ENCODE measurements around the gene ABCC8.

DNA sequence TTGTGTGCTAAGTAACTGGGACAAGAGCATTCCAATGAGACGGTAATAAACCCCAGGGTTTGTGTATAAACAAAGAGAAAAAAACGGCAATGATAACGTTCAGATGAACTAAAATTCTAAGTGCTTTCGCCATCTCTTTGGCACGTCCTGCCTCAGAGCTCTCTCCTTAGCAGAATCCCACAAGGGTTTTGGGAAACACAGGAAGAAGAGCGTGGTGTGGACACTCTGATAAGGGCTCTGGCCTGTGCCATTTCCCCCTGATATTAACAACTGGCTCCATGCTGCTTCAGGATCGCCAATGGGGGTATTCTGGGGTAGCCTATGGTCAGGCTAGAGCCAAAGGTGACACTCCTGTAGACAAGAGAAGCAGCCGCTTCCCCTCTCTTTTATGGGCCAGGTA, 18.4 kb downstream of the ABCC8 start:
- TF ChIP-seq OSR1 (CRISPR knock-in tag; IDR thresholded peaks at IDR 0.05) = no peak
- no peak for TF ChIP-seq ZFP3 (CRISPR knock-in tag; IDR thresholded peaks at IDR 0.05)
- TF ChIP-seq CSDC2 (CRISPR knock-in tag; IDR thresholded peaks at IDR 0.05) = no peak
- no peak for TF ChIP-seq GLIS3 (CRISPR knock-in tag; IDR thresholded peaks at IDR 0.05)
- TF ChIP-seq ARNTL (CRISPR knock-in tag; IDR thresholded peaks at IDR 0.05; ENCODE audit: borderline replicate concordance, low read depth) = no peak
- TF ChIP-seq TOX (CRISPR knock-in tag; IDR thresholded peaks at IDR 0.05; ENCODE audit: borderline replicate concordance) = no peak

Measured in SK-N-SH treated with all-trans-retinoic acid at 6 μM for 48 hours (cell line).